ENCODE data around the gene PPP1R14C.

Gene PPP1R14C

DNA sequence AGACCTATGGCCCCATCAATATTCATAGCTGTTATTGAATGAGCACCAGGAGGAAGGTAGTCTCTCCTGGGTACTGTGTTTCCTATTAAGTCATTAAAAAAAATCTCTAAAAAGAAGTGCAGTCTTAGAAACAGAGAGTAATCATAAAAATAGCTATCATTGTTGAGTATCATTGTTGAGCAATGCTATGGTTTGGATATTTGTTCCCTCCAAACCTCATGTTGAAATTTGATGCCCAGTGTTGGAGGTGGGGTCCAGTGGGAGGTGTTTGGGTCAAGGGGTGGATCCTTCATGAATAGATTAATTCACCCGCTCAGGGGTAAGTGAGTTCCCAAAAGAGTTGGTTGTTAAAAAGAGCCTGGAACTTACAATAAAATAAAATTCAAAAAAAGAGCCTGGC lies 137.9 kb downstream of the PPP1R14C start:
- H4K12ac ChIP-seq (ENCODE audit: low read depth, low read length) = no peak overlapping the region
- no peak overlapping the region for H3K4ac ChIP-seq (ENCODE audit: low read depth, low read length)
- no peaks in the 10 kb centered on the region for H3K79me1 ChIP-seq (ENCODE audit: low read length)
- H3K4me3 ChIP-seq (ENCODE audit: low read depth, low read length) = no peak overlapping the region
- H3K27ac ChIP-seq (ENCODE audit: low read depth, low read length) = no peak overlapping the region
- no peaks in the 10 kb centered on the region for H3K9me3 ChIP-seq (ENCODE audit: insufficient read depth, low read depth, low read length)
- no peak overlapping the region for H4K91ac ChIP-seq (ENCODE audit: low read depth, low read length)
- peaks cover 3% of the 10 kb centered on the region for H3K27me3 ChIP-seq (ENCODE audit: insufficient read depth, low read length)
- no peak overlapping the region for H3K4me2 ChIP-seq (ENCODE audit: low read length)
- no peak for DNase-seq
- no peak overlapping the region for H4K8ac ChIP-seq (ENCODE audit: low read depth, low read length)
- no peak overlapping the region for H2AK5ac ChIP-seq (ENCODE audit: low read length)
- no peak overlapping the region for H3K23ac ChIP-seq (ENCODE audit: low read length)
- no peak overlapping the region for H3K18ac ChIP-seq (ENCODE audit: low read length)
- WGBS (ENCODE audit: extremely low coverage, insufficient coverage, insufficient read length) = no CpG with 5 or more reads among the region's 1 CpG
- H2BK120ac ChIP-seq (ENCODE audit: insufficient read depth, low read length, poor library complexity) = no peak overlapping the region
- H3K79me2 ChIP-seq (ENCODE audit: control insufficient read depth, insufficient read depth, low read length, poor library complexity) = no peaks in the 10 kb centered on the region
- no peak overlapping the region for H2BK12ac ChIP-seq (ENCODE audit: low read length)
- H3K4me1 ChIP-seq (ENCODE audit: control insufficient read depth in 1 of 2, insufficient read depth in 2 of 2, low read length in 2 of 2) = no peaks in the 10 kb centered on the region
- no peak overlapping the region for H2BK5ac ChIP-seq (ENCODE audit: low read depth, low read length, poor library complexity)
- no peaks in the 10 kb centered on the region for H3K36me3 ChIP-seq (ENCODE audit: control insufficient read depth in 1 of 2, insufficient read depth in 2 of 2, low read length in 2 of 2)
- no peak overlapping the region for H3K9ac ChIP-seq (ENCODE audit: low read length)
- no peak overlapping the region for H3K14ac ChIP-seq (ENCODE audit: low read length)
- no peak overlapping the region for H2AFZ ChIP-seq (ENCODE audit: insufficient read depth, low read length, poor library complexity)

DNA sequence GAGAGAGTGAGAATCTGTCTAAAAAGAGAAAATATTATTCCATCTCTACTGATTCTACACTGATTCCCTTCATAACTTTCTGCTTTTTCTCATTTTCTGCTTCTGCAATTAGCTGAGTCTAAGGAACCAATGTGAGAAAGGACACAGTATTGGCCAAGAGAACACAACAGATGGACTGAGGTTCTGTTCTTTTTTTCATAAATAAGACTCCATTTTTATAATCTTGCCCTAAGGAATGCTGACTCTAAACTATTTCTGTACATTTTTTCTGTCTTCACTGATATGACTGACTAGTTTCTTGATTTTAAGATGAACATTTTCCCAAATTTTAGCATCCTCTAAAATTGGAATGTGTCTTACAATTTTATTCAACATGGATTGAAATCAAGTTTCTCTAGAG lies 138.9 kb downstream of the PPP1R14C start:
- Histone ChIP-seq H3K14ac (ENCODE audit: low read length) (no peak overlapping the region), H2AK5ac (ENCODE audit: low read length) (no peak overlapping the region), H3K23ac (ENCODE audit: low read length) (no peak overlapping the region), H3K18ac (ENCODE audit: low read length) (no peak overlapping the region), H3K9ac (ENCODE audit: low read length) (no peak overlapping the region), H3K4me1 (ENCODE audit: control insufficient read depth in 1 of 2, insufficient read depth in 2 of 2, low read length in 2 of 2) (no peaks in the 10 kb centered on the region), H4K12ac (ENCODE audit: low read depth, low read length) (no peak overlapping the region), H3K79me1 (ENCODE audit: low read length) (no peaks in the 10 kb centered on the region), H3K36me3 (ENCODE audit: control insufficient read depth in 1 of 2, insufficient read depth in 2 of 2, low read length in 2 of 2) (no peaks in the 10 kb centered on the region), H3K79me2 (ENCODE audit: control insufficient read depth, insufficient read depth, low read length, poor library complexity) (no peaks in the 10 kb centered on the region), H2BK5ac (ENCODE audit: low read depth, low read length, poor library complexity) (no peak overlapping the region), H2AFZ (ENCODE audit: insufficient read depth, low read length, poor library complexity) (no peak overlapping the region), H3K27me3 (ENCODE audit: insufficient read depth, low read length) (peaks cover 3% of the 10 kb centered on the region), H3K9me3 (ENCODE audit: insufficient read depth, low read depth, low read length) (peaks cover 2% of the 10 kb centered on the region), H3K4me2 (ENCODE audit: low read length) (no peak overlapping the region), H3K4me3 (ENCODE audit: low read depth, low read length) (no peak overlapping the region), H4K8ac (ENCODE audit: low read depth, low read length) (no peak overlapping the region), H4K91ac (ENCODE audit: low read depth, low read length) (no peak overlapping the region), H3K27ac (ENCODE audit: low read depth, low read length) (no peak overlapping the region), H3K4ac (ENCODE audit: low read depth, low read length) (no peak overlapping the region), H2BK120ac (ENCODE audit: insufficient read depth, low read length, poor library complexity) (no peak overlapping the region), H2BK12ac (ENCODE audit: low read length) (no peak overlapping the region)
- DNase-seq = no peak

DNA sequence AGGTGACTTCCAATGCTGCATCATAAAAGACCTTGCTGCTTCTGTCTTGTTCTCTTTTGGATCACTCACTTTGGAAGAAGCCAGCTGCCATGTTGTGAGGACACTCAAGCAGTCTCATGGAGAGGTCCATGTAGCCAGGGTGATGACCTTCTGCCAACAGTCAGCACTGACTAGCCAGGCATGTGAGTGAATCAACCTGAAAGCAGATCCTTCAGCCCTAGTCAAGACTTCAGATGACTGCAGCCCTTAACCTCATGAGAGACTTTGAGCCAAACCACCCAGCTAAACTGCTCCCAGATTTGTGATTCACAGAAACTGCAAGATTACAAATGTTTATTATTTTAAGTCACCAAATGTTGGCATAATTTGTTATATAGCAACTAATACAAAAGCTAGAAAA lies 140.0 kb downstream of the PPP1R14C start:
- Histone ChIP-seq H3K79me2 (ENCODE audit: control insufficient read depth, insufficient read depth, low read length, poor library complexity) (no peaks in the 10 kb centered on the region), H2BK12ac (ENCODE audit: low read length) (no peak overlapping the region), H2AK5ac (ENCODE audit: low read length) (no peak overlapping the region), H4K91ac (ENCODE audit: low read depth, low read length) (no peak overlapping the region), H2BK120ac (ENCODE audit: insufficient read depth, low read length, poor library complexity) (no peak overlapping the region), H3K4me1 (ENCODE audit: control insufficient read depth in 1 of 2, insufficient read depth in 2 of 2, low read length in 2 of 2) (no peaks in the 10 kb centered on the region), H3K36me3 (ENCODE audit: control insufficient read depth in 1 of 2, insufficient read depth in 2 of 2, low read length in 2 of 2) (no peaks in the 10 kb centered on the region), H3K23ac (ENCODE audit: low read length) (no peak overlapping the region), H4K8ac (ENCODE audit: low read depth, low read length) (no peak overlapping the region), H3K27me3 (ENCODE audit: insufficient read depth, low read length) (peaks cover 3% of the 10 kb centered on the region), H3K18ac (ENCODE audit: low read length) (no peak overlapping the region), H2BK5ac (ENCODE audit: low read depth, low read length, poor library complexity) (no peak overlapping the region), H3K4me2 (ENCODE audit: low read length) (no peak overlapping the region), H4K12ac (ENCODE audit: low read depth, low read length) (no peak overlapping the region), H3K14ac (ENCODE audit: low read length) (no peak overlapping the region), H3K9me3 (ENCODE audit: insufficient read depth, low read depth, low read length) (peaks cover 2% of the 10 kb centered on the region), H2AFZ (ENCODE audit: insufficient read depth, low read length, poor library complexity) (no peak overlapping the region), H3K4ac (ENCODE audit: low read depth, low read length) (no peak overlapping the region), H3K79me1 (ENCODE audit: low read length) (no peaks in the 10 kb centered on the region), H3K4me3 (ENCODE audit: low read depth, low read length) (no peak overlapping the region), H3K9ac (ENCODE audit: low read length) (no peak overlapping the region), H3K27ac (ENCODE audit: low read depth, low read length) (no peak overlapping the region)
- no peak for DNase-seq

DNA sequence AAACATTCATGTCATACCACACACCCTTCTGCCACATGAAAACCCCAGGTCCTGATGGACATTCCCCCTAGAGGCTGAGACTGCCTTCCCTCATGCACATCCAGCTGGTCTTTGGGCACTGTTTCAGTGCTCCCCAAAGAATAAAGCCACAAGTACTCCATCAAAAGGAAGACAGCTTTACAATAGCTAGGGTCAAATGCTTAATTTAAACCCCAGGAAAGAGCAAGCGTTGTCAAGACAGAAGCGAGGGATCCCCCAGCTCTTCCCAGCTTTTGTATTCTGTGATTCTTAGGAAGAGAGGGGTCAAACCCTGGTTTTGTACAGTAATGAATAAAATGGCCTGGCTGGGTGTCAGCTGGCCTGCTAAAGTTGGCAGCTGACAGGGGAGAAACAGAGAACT lies 143.6 kb downstream of the PPP1R14C start:
- no peak overlapping the region for H3K27ac ChIP-seq (ENCODE audit: low read depth, low read length)
- no peaks in the 10 kb centered on the region for H3K36me3 ChIP-seq (ENCODE audit: control insufficient read depth in 1 of 2, insufficient read depth in 2 of 2, low read length in 2 of 2)
- WGBS (ENCODE audit: extremely low coverage, insufficient coverage, insufficient read length) = no CpG with 5 or more reads among the region's 2 CpGs
- no peak overlapping the region for H2BK12ac ChIP-seq (ENCODE audit: low read length)
- H3K79me1 ChIP-seq (ENCODE audit: low read length) = no peaks in the 10 kb centered on the region
- no peak overlapping the region for H3K4me3 ChIP-seq (ENCODE audit: low read depth, low read length)
- no peak overlapping the region for H3K4ac ChIP-seq (ENCODE audit: low read depth, low read length)
- DNase-seq = no peak
- no peak overlapping the region for H3K4me2 ChIP-seq (ENCODE audit: low read length)
- H4K12ac ChIP-seq (ENCODE audit: low read depth, low read length) = no peak overlapping the region
- H3K4me1 ChIP-seq (ENCODE audit: control insufficient read depth in 1 of 2, insufficient read depth in 2 of 2, low read length in 2 of 2) = no peaks in the 10 kb centered on the region
- H3K23ac ChIP-seq (ENCODE audit: low read length) = no peak overlapping the region
- H2AK5ac ChIP-seq (ENCODE audit: low read length) = no peak overlapping the region
- no peak overlapping the region for H3K9ac ChIP-seq (ENCODE audit: low read length)
- no peak overlapping the region for H4K8ac ChIP-seq (ENCODE audit: low read depth, low read length)
- no peak overlapping the region for H2BK120ac ChIP-seq (ENCODE audit: insufficient read depth, low read length, poor library complexity)
- H3K9me3 ChIP-seq (ENCODE audit: insufficient read depth, low read depth, low read length) = peaks cover 2% of the 10 kb centered on the region
- H3K14ac ChIP-seq (ENCODE audit: low read length) = no peak overlapping the region
- H4K91ac ChIP-seq (ENCODE audit: low read depth, low read length) = no peak overlapping the region
- no peaks in the 10 kb centered on the region for H3K27me3 ChIP-seq (ENCODE audit: insufficient read depth, low read length)
- no peak overlapping the region for H2BK5ac ChIP-seq (ENCODE audit: low read depth, low read length, poor library complexity)
- H2AFZ ChIP-seq (ENCODE audit: insufficient read depth, low read length, poor library complexity) = no peak overlapping the region
- no peaks in the 10 kb centered on the region for H3K79me2 ChIP-seq (ENCODE audit: control insufficient read depth, insufficient read depth, low read length, poor library complexity)
- H3K18ac ChIP-seq (ENCODE audit: low read length) = no peak overlapping the region

DNA sequence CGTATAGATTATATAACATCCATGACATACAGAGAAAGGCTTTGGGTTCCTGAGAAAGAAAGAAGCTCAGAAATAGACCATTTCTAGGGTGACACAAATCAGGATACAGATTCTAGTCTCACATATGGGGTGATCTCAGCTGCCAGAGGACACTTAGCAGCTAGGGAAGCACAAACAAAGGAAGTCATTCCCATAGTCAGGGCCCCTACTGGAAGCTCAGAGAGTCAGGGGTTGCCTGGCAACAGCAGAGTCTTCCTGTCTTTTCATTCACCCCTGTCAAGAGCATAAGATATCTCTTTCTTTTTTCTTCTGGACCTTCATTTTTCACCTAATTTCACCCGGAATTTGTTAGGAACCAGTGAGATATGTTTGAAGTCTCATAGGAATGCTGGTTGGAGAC lies 144.1 kb downstream of the PPP1R14C start:
- no peak overlapping the region for H3K23ac ChIP-seq (ENCODE audit: low read length)
- H4K91ac ChIP-seq (ENCODE audit: low read depth, low read length) = no peak overlapping the region
- no peak for DNase-seq
- no peak overlapping the region for H3K4me2 ChIP-seq (ENCODE audit: low read length)
- WGBS (ENCODE audit: extremely low coverage, insufficient coverage, insufficient read length) = no CpG with 5 or more reads among the region's 2 CpGs
- no peaks in the 10 kb centered on the region for H3K36me3 ChIP-seq (ENCODE audit: control insufficient read depth in 1 of 2, insufficient read depth in 2 of 2, low read length in 2 of 2)
- no peaks in the 10 kb centered on the region for H3K4me1 ChIP-seq (ENCODE audit: control insufficient read depth in 1 of 2, insufficient read depth in 2 of 2, low read length in 2 of 2)
- no peak overlapping the region for H4K12ac ChIP-seq (ENCODE audit: low read depth, low read length)
- H3K4me3 ChIP-seq (ENCODE audit: low read depth, low read length) = no peak overlapping the region
- no peaks in the 10 kb centered on the region for H3K79me2 ChIP-seq (ENCODE audit: control insufficient read depth, insufficient read depth, low read length, poor library complexity)
- H2BK12ac ChIP-seq (ENCODE audit: low read length) = no peak overlapping the region
- H3K9ac ChIP-seq (ENCODE audit: low read length) = no peak overlapping the region
- no peaks in the 10 kb centered on the region for H3K79me1 ChIP-seq (ENCODE audit: low read length)
- H2AFZ ChIP-seq (ENCODE audit: insufficient read depth, low read length, poor library complexity) = no peak overlapping the region
- H3K27ac ChIP-seq (ENCODE audit: low read depth, low read length) = no peak overlapping the region
- H2BK5ac ChIP-seq (ENCODE audit: low read depth, low read length, poor library complexity) = no peak overlapping the region
- H4K8ac ChIP-seq (ENCODE audit: low read depth, low read length) = no peak overlapping the region
- H3K4ac ChIP-seq (ENCODE audit: low read depth, low read length) = no peak overlapping the region
- H3K9me3 ChIP-seq (ENCODE audit: insufficient read depth, low read depth, low read length) = peaks cover 2% of the 10 kb centered on the region
- no peaks in the 10 kb centered on the region for H3K27me3 ChIP-seq (ENCODE audit: insufficient read depth, low read length)
- no peak overlapping the region for H2AK5ac ChIP-seq (ENCODE audit: low read length)
- no peak overlapping the region for H2BK120ac ChIP-seq (ENCODE audit: insufficient read depth, low read length, poor library complexity)
- no peak overlapping the region for H3K14ac ChIP-seq (ENCODE audit: low read length)
- no peak overlapping the region for H3K18ac ChIP-seq (ENCODE audit: low read length)
